ENCODE measurements around the gene LIN28A.

DNA sequence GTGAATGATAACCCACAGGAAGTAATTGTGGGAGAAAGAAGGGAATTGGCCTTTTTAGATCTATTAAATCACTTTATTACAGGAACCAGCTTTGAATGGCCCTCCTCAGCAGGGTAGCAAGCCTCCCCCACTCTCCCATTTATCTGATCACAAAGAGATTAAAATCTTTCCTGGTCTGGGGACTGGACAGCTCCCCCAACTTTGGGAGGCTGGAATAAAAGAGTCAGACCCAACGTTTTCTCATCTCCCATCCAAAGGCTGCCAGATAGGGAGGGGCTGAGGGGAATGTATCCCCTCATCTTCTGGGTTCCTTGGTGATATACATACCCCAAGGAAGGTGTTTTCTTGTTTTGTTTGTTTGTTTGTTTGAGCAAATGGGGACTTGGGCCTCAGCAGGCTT is 2.4 kb downstream of the LIN28A start:
- TF ChIP-seq, protein P1, sequence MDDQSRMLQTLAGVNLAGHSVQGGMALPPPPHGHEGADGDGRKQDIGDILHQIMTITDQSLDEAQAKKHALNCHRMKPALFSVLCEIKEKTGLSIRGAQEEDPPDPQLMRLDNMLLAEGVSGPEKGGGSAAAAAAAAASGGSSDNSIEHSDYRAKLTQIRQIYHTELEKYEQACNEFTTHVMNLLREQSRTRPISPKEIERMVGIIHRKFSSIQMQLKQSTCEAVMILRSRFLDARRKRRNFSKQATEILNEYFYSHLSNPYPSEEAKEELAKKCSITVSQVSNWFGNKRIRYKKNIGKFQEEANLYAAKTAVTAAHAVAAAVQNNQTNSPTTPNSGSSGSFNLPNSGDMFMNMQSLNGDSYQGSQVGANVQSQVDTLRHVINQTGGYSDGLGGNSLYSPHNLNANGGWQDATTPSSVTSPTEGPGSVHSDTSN (IDR thresholded peaks at IDR 0.05; ENCODE audit: insufficient replicate concordance, low read depth, low read length): no peak
- TF ChIP-seq, protein P2, sequence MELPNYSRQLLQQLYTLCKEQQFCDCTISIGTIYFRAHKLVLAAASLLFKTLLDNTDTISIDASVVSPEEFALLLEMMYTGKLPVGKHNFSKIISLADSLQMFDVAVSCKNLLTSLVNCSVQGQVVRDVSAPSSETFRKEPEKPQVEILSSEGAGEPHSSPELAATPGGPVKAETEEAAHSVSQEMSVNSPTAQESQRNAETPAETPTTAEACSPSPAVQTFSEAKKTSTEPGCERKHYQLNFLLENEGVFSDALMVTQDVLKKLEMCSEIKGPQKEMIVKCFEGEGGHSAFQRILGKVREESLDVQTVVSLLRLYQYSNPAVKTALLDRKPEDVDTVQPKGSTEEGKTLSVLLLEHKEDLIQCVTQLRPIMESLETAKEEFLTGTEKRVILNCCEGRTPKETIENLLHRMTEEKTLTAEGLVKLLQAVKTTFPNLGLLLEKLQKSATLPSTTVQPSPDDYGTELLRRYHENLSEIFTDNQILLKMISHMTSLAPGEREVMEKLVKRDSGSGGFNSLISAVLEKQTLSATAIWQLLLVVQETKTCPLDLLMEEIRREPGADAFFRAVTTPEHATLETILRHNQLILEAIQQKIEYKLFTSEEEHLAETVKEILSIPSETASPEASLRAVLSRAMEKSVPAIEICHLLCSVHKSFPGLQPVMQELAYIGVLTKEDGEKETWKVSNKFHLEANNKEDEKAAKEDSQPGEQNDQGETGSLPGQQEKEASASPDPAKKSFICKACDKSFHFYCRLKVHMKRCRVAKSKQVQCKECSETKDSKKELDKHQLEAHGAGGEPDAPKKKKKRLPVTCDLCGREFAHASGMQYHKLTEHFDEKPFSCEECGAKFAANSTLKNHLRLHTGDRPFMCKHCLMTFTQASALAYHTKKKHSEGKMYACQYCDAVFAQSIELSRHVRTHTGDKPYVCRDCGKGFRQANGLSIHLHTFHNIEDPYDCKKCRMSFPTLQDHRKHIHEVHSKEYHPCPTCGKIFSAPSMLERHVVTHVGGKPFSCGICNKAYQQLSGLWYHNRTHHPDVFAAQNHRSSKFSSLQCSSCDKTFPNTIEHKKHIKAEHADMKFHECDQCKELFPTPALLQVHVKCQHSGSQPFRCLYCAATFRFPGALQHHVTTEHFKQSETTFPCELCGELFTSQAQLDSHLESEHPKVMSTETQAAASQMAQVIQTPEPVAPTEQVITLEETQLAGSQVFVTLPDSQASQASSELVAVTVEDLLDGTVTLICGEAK (IDR thresholded peaks at IDR 0.05; ENCODE audit: borderline replicate concordance): no peak
- TF ChIP-seq, protein P3, sequence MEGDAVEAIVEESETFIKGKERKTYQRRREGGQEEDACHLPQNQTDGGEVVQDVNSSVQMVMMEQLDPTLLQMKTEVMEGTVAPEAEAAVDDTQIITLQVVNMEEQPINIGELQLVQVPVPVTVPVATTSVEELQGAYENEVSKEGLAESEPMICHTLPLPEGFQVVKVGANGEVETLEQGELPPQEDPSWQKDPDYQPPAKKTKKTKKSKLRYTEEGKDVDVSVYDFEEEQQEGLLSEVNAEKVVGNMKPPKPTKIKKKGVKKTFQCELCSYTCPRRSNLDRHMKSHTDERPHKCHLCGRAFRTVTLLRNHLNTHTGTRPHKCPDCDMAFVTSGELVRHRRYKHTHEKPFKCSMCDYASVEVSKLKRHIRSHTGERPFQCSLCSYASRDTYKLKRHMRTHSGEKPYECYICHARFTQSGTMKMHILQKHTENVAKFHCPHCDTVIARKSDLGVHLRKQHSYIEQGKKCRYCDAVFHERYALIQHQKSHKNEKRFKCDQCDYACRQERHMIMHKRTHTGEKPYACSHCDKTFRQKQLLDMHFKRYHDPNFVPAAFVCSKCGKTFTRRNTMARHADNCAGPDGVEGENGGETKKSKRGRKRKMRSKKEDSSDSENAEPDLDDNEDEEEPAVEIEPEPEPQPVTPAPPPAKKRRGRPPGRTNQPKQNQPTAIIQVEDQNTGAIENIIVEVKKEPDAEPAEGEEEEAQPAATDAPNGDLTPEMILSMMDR (IDR thresholded peaks at IDR 0.05 in 2 of 3, conservative IDR thresholded peaks at IDR 0.05 in 1 of 3; ENCODE audit: control insufficient read depth in 2 of 3, extremely low read depth in 1 of 3, insufficient read depth in 1 of 3, low read depth in 3 of 3, low read length in 3 of 3): no peak
- no peak for TF ChIP-seq EP300 (IDR thresholded peaks at IDR 0.05; ENCODE audit: borderline replicate concordance in 1 of 2, control insufficient read depth in 1 of 2, low read depth in 2 of 2, low read length in 2 of 2)
- no peak for TF ChIP-seq ZNF274 (IDR thresholded peaks at IDR 0.05; ENCODE audit: insufficient read depth, insufficient read length)
- TF ChIP-seq ZNF384 (IDR thresholded peaks at IDR 0.05; ENCODE audit: borderline replicate concordance, low read depth, low read length): no peak
- no peak for TF ChIP-seq CREM (IDR thresholded peaks at IDR 0.05; ENCODE audit: low read depth)
- no peak for TF ChIP-seq TBL1XR1 (IDR thresholded peaks at IDR 0.05; ENCODE audit: low read depth, low read length)
- no peak for TF ChIP-seq YY1 (IDR thresholded peaks at IDR 0.05; ENCODE audit: low read depth, low read length)
- TF ChIP-seq, protein P4, sequence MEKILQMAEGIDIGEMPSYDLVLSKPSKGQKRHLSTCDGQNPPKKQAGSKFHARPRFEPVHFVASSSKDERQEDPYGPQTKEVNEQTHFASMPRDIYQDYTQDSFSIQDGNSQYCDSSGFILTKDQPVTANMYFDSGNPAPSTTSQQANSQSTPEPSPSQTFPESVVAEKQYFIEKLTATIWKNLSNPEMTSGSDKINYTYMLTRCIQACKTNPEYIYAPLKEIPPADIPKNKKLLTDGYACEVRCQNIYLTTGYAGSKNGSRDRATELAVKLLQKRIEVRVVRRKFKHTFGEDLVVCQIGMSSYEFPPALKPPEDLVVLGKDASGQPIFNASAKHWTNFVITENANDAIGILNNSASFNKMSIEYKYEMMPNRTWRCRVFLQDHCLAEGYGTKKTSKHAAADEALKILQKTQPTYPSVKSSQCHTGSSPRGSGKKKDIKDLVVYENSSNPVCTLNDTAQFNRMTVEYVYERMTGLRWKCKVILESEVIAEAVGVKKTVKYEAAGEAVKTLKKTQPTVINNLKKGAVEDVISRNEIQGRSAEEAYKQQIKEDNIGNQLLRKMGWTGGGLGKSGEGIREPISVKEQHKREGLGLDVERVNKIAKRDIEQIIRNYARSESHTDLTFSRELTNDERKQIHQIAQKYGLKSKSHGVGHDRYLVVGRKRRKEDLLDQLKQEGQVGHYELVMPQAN (conservative IDR thresholded peaks at IDR 0.05): no peak
- no peak for TF ChIP-seq CEBPB (IDR thresholded peaks at IDR 0.05; ENCODE audit: borderline replicate concordance in 1 of 2, low read depth in 2 of 2, low read length in 2 of 2)
